Activated CD4-positive, alpha-beta memory T cell treated with anti-CD3 and anti-CD28 coated beads, Interleukin-2, amount 10 ng/mL, durations not matched to agents 7 days and 5 days (primary cell): ENCODE measurements around the gene ASTN2. TPM values are rescaled to one million over a fixed set of nuclear protein-coding genes. Genes with fewer than 3 reads are reported as not detected.

ENCODE experiments used
- CTCF ChIA-PET: fragments of 350-600 bp; sonication (Branson Sonifier 250); formaldehyde crosslinking; loops from one replicate; lab custom pipeline; 2021; ENCODE audit warnings: antibody characterized with exemption, inconsistent platforms; lab: Charles Lee
- POLR2A ChIA-PET: fragments of 350-600 bp; sonication (Branson Sonifier 250); formaldehyde crosslinking; loops from one replicate; lab custom pipeline; 2021; ENCODE audit warnings: antibody characterized with exemption; lab: Charles Lee
- DNase-seq: peaks from one replicate; pipeline ENCODE4 v3.0.0-alpha.2; 2020
- H3K27ac Mint-ChIP-seq: one replicate; pipeline ENCODE4 v1.8.0; 2021; ENCODE audit warnings: mild to moderate bottlenecking, mixed read lengths
- H3K27me3 Mint-ChIP-seq: one replicate; pipeline ENCODE4 v1.8.0; 2021; ENCODE audit warnings: mixed read lengths
- H3K36me3 Mint-ChIP-seq: one replicate; pipeline ENCODE4 v1.8.0; 2021; ENCODE audit warnings: low read depth, mixed read lengths
- H3K4me1 Mint-ChIP-seq: one replicate; pipeline ENCODE4 v1.8.0; 2021; ENCODE audit warnings: mixed read lengths
- H3K4me3 Mint-ChIP-seq: one replicate; pipeline ENCODE4 v1.8.0; 2021; ENCODE audit warnings: mild to moderate bottlenecking, mixed read lengths
- H3K9me3 Mint-ChIP-seq: one replicate; pipeline ENCODE4 v1.8.0; 2021; ENCODE audit warnings: mixed read lengths
- total RNA-seq, 2 experiments: library from RNA; stranded (reverse); gene quantifications; one replicate each; pipeline ENCODE4 v1.2.3, GENCODE V29; 2021

Gene ASTN2
- total RNA-seq, 2 experiments from 2014 or later: 2.5 to 3.0 TPM

GRCh38 chr9:116656977-116657376 is 757.9 kb downstream of the ASTN2 start:
- no peaks in the 10 kb centered on the region for H3K9me3 Mint-ChIP-seq
- CTCF ChIA-PET: no interaction called here

GRCh38 chr9:116656501-116656971 is 758.3 kb downstream of the ASTN2 start:
- Mint-ChIP-seq H3K9me3 (no peaks in the 10 kb centered on the region), H3K27me3 (no peaks in the 10 kb centered on the region), H3K4me1 (no peaks in the 10 kb centered on the region), H3K27ac (no peak overlapping the region), H3K36me3 (no peaks in the 10 kb centered on the region), H3K4me3 (no peak overlapping the region)
- ChIA-PET CTCF (no interaction called here), POLR2A (no interaction called here)
- DNase-seq: no peak

More at GRCh38 chr9:116656977-116657376, 757.9 kb downstream of the ASTN2 start:
- DNase-seq: no peak
- no peak overlapping the region for H3K4me3 Mint-ChIP-seq
- POLR2A ChIA-PET: no interaction called here
- H3K27me3 Mint-ChIP-seq: no peaks in the 10 kb centered on the region
- no peak overlapping the region for H3K27ac Mint-ChIP-seq
- no peaks in the 10 kb centered on the region for H3K4me1 Mint-ChIP-seq
- no peaks in the 10 kb centered on the region for H3K36me3 Mint-ChIP-seq

- Mint-ChIP-seq H3K27ac (no peak overlapping the region), H3K36me3 (no peaks in the 10 kb centered on the region), H3K27me3 (no peaks in the 10 kb centered on the region), H3K4me1 (no peaks in the 10 kb centered on the region), H3K9me3 (no peaks in the 10 kb centered on the region), H3K4me3 (no peak overlapping the region)
- DNase-seq: no peak
- POLR2A ChIA-PET: no interaction called here
- CTCF ChIA-PET: no interaction called here
Observed at GRCh38 chr9:116654059-116654355, 760.9 kb downstream of the ASTN2 start.

GRCh38 chr9:116653348-116654058 is 761.4 kb downstream of the ASTN2 start:
- Mint-ChIP-seq H3K9me3 (no peaks in the 10 kb centered on the region), H3K36me3 (no peaks in the 10 kb centered on the region), H3K4me3 (no peak overlapping the region), H3K4me1 (no peaks in the 10 kb centered on the region), H3K27ac (no peak overlapping the region), H3K27me3 (no peaks in the 10 kb centered on the region)
- ChIA-PET CTCF (no interaction called here), POLR2A (no interaction called here)
- DNase-seq: no peak

GRCh38 chr9:116647515-116647809 is 767.4 kb downstream of the ASTN2 start:
- Mint-ChIP-seq H3K36me3 (no peaks in the 10 kb centered on the region), H3K27me3 (no peaks in the 10 kb centered on the region), H3K4me1 (no peaks in the 10 kb centered on the region), H3K27ac (no peak overlapping the region), H3K9me3 (no peaks in the 10 kb centered on the region), H3K4me3 (no peak overlapping the region)
- POLR2A ChIA-PET: no interaction called here
- CTCF ChIA-PET: interaction anchor here (1.0 kb wide), 1 partner anchor 56 kb away, joined by 3 read pairs; no protein-coding TSS in a partner anchor
- no peak for DNase-seq

GRCh38 chr9:116646661-116647514 is 768.0 kb downstream of the ASTN2 start:
- H3K4me3 Mint-ChIP-seq: no peak overlapping the region
- CTCF ChIA-PET: interaction anchor here (1.0 kb wide), 1 partner anchor 55 kb away, joined by 3 read pairs; no protein-coding TSS in a partner anchor
- H3K27me3 Mint-ChIP-seq: no peaks in the 10 kb centered on the region
- H3K36me3 Mint-ChIP-seq: no peaks in the 10 kb centered on the region
- H3K27ac Mint-ChIP-seq: no peak overlapping the region
- no peaks in the 10 kb centered on the region for H3K9me3 Mint-ChIP-seq
- H3K4me1 Mint-ChIP-seq: no peaks in the 10 kb centered on the region
- POLR2A ChIA-PET: no interaction called here
- DNase-seq: no peak

GRCh38 chr9:116644091-116644688 is 770.7 kb downstream of the ASTN2 start:
- no peaks in the 10 kb centered on the region for H3K9me3 Mint-ChIP-seq
- no peak overlapping the region for H3K4me3 Mint-ChIP-seq
- H3K36me3 Mint-ChIP-seq: no peaks in the 10 kb centered on the region
- POLR2A ChIA-PET: no interaction called here
- CTCF ChIA-PET: no interaction called here
- no peaks in the 10 kb centered on the region for H3K27me3 Mint-ChIP-seq
- no peak overlapping the region for H3K27ac Mint-ChIP-seq
- H3K4me1 Mint-ChIP-seq: no peaks in the 10 kb centered on the region
- DNase-seq: no peak

GRCh38 chr9:116643691-116644090 is 771.2 kb downstream of the ASTN2 start:
- Mint-ChIP-seq H3K4me1 (no peaks in the 10 kb centered on the region), H3K36me3 (no peaks in the 10 kb centered on the region), H3K4me3 (no peak overlapping the region), H3K9me3 (no peaks in the 10 kb centered on the region), H3K27me3 (no peaks in the 10 kb centered on the region), H3K27ac (no peak overlapping the region)
- DNase-seq: no peak
- ChIA-PET CTCF (no interaction called here), POLR2A (no interaction called here)

GRCh38 chr9:116641292-116642059 is 773.4 kb downstream of the ASTN2 start:
- CTCF ChIA-PET: no interaction called here

GRCh38 chr9:116639251-116639741 is 775.6 kb downstream of the ASTN2 start:
- Mint-ChIP-seq H3K4me3 (no peak overlapping the region), H3K27ac (no peak overlapping the region), H3K4me1 (no peaks in the 10 kb centered on the region), H3K36me3 (no peaks in the 10 kb centered on the region), H3K27me3 (no peaks in the 10 kb centered on the region), H3K9me3 (no peaks in the 10 kb centered on the region)
- CTCF ChIA-PET: no interaction called here
- POLR2A ChIA-PET: no interaction called here
- no peak for DNase-seq

More at GRCh38 chr9:116641292-116642059, 773.4 kb downstream of the ASTN2 start:
- DNase-seq: no peak
- Mint-ChIP-seq H3K4me1 (no peaks in the 10 kb centered on the region), H3K4me3 (no peak overlapping the region), H3K36me3 (no peaks in the 10 kb centered on the region), H3K9me3 (no peaks in the 10 kb centered on the region), H3K27ac (no peak overlapping the region), H3K27me3 (no peaks in the 10 kb centered on the region)
- POLR2A ChIA-PET: no interaction called here

- H3K4me1 Mint-ChIP-seq: no peaks in the 10 kb centered on the region
- H3K36me3 Mint-ChIP-seq: no peaks in the 10 kb centered on the region
- H3K9me3 Mint-ChIP-seq: no peaks in the 10 kb centered on the region
- H3K27me3 Mint-ChIP-seq: no peaks in the 10 kb centered on the region
- no peak for DNase-seq
- ChIA-PET CTCF (no interaction called here), POLR2A (no interaction called here)
- no peak overlapping the region for H3K4me3 Mint-ChIP-seq
- H3K27ac Mint-ChIP-seq: no peak overlapping the region
Observed at GRCh38 chr9:116635908-116636307, 778.9 kb downstream of the ASTN2 start.

GRCh38 chr9:116632990-116633838 is 781.6 kb downstream of the ASTN2 start:
- Mint-ChIP-seq H3K9me3 (no peaks in the 10 kb centered on the region), H3K36me3 (no peaks in the 10 kb centered on the region), H3K4me3 (no peak overlapping the region), H3K27me3 (no peaks in the 10 kb centered on the region), H3K27ac (no peak overlapping the region), H3K4me1 (no peaks in the 10 kb centered on the region)
- ChIA-PET CTCF (no interaction called here), POLR2A (no interaction called here)
- no peak for DNase-seq
